Neural progenitor cell (in vitro differentiated cells): ENCODE data around the gene RAB23. TPM values are rescaled to one million over a fixed set of nuclear protein-coding genes. Genes with fewer than 3 reads are reported as not detected.

ENCODE experiments used
- DNase-seq: peaks from one replicate; pipeline ENCODE4 v3.0.0-alpha.2; 2016; ENCODE audit warnings: low spot score
- H2AFZ ChIP-seq: fragments of 200-600 bp; sonication (generic); replicated peaks from 2 replicates; pipeline ENCODE4 v1.6.1; 2016; ENCODE audit warnings: antibody characterized with exemption
- H3F3A ChIP-seq: fragments of 200-600 bp; sonication (generic); 2 replicates; pipeline ENCODE4 v1.6.1; 2016; ENCODE audit warnings: antibody characterized with exemption, low read depth
- H3K27ac ChIP-seq: fragments of 200-600 bp; sonication (generic); 2 replicates; pipeline ENCODE4 v1.5.1; 2016; ENCODE audit warnings: mild to moderate bottlenecking
- H3K27me3 ChIP-seq: fragments of 200-600 bp; sonication (generic); 2 replicates; pipeline ENCODE4 v1.6.1; 2016; ENCODE audit warnings: mild to moderate bottlenecking, moderate library complexity
- H3K36me3 ChIP-seq: fragments of 200-600 bp; sonication (generic); 2 replicates; pipeline ENCODE4 v1.5.1; 2016
- H3K4me1 ChIP-seq: fragments of 200-600 bp; sonication (generic); 2 replicates; pipeline ENCODE4 v1.6.1; 2016; ENCODE audit warnings: mixed run types
- H3K4me2 ChIP-seq: fragments of 200-600 bp; sonication (generic); 2 replicates; pipeline ENCODE4 v1.6.1; 2016
- H3K4me3 ChIP-seq: fragments of 200-600 bp; sonication (generic); 2 replicates; pipeline ENCODE4 v1.5.1; 2016
- H3K79me2 ChIP-seq: fragments of 200-600 bp; sonication (generic); 2 replicates; pipeline ENCODE4 v1.6.1; 2016; ENCODE audit warnings: low read depth
- H3K9ac ChIP-seq: fragments of 200-600 bp; sonication (generic); 2 replicates; pipeline ENCODE4 v1.6.1; 2016
- H3K9me3 ChIP-seq: fragments of 200-600 bp; sonication (generic); 2 replicates; pipeline ENCODE4 v1.5.1; 2016; ENCODE audit warnings: low read depth
- H4K20me1 ChIP-seq: fragments of 200-600 bp; sonication (generic); 2 replicates; pipeline ENCODE4 v1.6.1; 2016; ENCODE audit warnings: low read depth
- H3K27ac Mint-ChIP-seq: 3 replicates; pipeline ENCODE4 v1.8.0; 2021; ENCODE audit warnings: mixed read lengths
- H3K27me3 Mint-ChIP-seq: 2 replicates; pipeline ENCODE4 v1.8.0; 2022; ENCODE audit warnings: low read depth, mild to moderate bottlenecking, inconsistent platforms, moderate library complexity, mixed read lengths; ENCODE audit not compliant: insufficient read depth
- H3K36me3 Mint-ChIP-seq: 3 replicates; pipeline ENCODE4 v1.8.0; 2021; ENCODE audit warnings: mixed read lengths
- H3K4me1 Mint-ChIP-seq: 3 replicates; pipeline ENCODE4 v1.8.0; 2021; ENCODE audit warnings: mixed read lengths
- H3K4me3 Mint-ChIP-seq: 3 replicates; pipeline ENCODE4 v1.8.0; 2021; ENCODE audit warnings: mild to moderate bottlenecking, moderate library complexity, mixed read lengths
- H3K9me3 Mint-ChIP-seq: 3 replicates; pipeline ENCODE4 v1.8.0; 2020; ENCODE audit warnings: mixed read lengths
- EZH2 ChIP-seq: fragments of 200-600 bp; sonication (generic); IDR thresholded peaks from 2 replicates; pipeline ENCODE4 v1.6.1; 2017; ENCODE audit warnings: antibody characterized with exemption, mild to moderate bottlenecking, moderate library complexity
- EZH2phosphoT487 ChIP-seq: fragments of 200-600 bp; sonication (generic); IDR thresholded peaks from 2 replicates; pipeline ENCODE4 v1.6.1; 2017; ENCODE audit warnings: antibody characterized with exemption
- total RNA-seq: library from RNA; depleted of rRNA; stranded (reverse); fragments of >200 nt; gene quantifications from 2 replicates; pipeline ENCODE4 v1.2.3, GENCODE V29; 2015; ENCODE audit warnings: low replicate concordance
- TF ChIP-seq, protein P1 (sequence below): fragments of 200-600 bp; sonication (generic); IDR thresholded peaks from 2 replicates; pipeline ENCODE4 v1.5.1; 2017; ENCODE audit warnings: antibody characterized with exemption, mild to moderate bottlenecking

RAB23 gene
- total RNA-seq, 1 donor from 2014 or later = 43.7 TPM

GRCh38 chr6:57207141-57207540 lies 15.0 kb downstream of the RAB23 start:
- Histone ChIP-seq H3K79me2 (peaks cover 64% of the 10 kb centered on the region), H3K4me3 (no peak overlapping the region), H3K27me3 (no peaks in the 10 kb centered on the region), H2AFZ (no peak overlapping the region), H3K36me3 (no peaks in the 10 kb centered on the region), H3F3A (peaks cover 14% of the 10 kb centered on the region), H3K9me3 (no peaks in the 10 kb centered on the region), H4K20me1 (peaks cover 9% of the 10 kb centered on the region), H3K4me2 (no peak overlapping the region), H3K9ac (no peak overlapping the region), H3K27ac (no peak overlapping the region), H3K4me1 (peaks cover 5% of the 10 kb centered on the region)
- no peak for DNase-seq
- Mint-ChIP-seq H3K9me3 (no peaks in the 10 kb centered on the region), H3K4me3 (no peak overlapping the region), H3K4me1 (peaks cover 3% of the 10 kb centered on the region), H3K36me3 (peaks cover 18% of the 10 kb centered on the region), H3K27me3 (peaks cover 2% of the 10 kb centered on the region), H3K27ac (no peak overlapping the region)
- TF ChIP-seq EZH2phosphoT487 (no peak), EZH2 (no peak)
- TF ChIP-seq, protein P1, sequence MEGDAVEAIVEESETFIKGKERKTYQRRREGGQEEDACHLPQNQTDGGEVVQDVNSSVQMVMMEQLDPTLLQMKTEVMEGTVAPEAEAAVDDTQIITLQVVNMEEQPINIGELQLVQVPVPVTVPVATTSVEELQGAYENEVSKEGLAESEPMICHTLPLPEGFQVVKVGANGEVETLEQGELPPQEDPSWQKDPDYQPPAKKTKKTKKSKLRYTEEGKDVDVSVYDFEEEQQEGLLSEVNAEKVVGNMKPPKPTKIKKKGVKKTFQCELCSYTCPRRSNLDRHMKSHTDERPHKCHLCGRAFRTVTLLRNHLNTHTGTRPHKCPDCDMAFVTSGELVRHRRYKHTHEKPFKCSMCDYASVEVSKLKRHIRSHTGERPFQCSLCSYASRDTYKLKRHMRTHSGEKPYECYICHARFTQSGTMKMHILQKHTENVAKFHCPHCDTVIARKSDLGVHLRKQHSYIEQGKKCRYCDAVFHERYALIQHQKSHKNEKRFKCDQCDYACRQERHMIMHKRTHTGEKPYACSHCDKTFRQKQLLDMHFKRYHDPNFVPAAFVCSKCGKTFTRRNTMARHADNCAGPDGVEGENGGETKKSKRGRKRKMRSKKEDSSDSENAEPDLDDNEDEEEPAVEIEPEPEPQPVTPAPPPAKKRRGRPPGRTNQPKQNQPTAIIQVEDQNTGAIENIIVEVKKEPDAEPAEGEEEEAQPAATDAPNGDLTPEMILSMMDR = no peak

- Mint-ChIP-seq H3K36me3 (peaks cover 18% of the 10 kb centered on the region), H3K4me1 (peaks cover 4% of the 10 kb centered on the region), H3K4me3 (no peak overlapping the region), H3K27me3 (peaks cover 2% of the 10 kb centered on the region), H3K9me3 (no peaks in the 10 kb centered on the region), H3K27ac (no peak overlapping the region)
- Histone ChIP-seq H3F3A (peaks cover 14% of the 10 kb centered on the region), H3K4me2 (no peak overlapping the region), H3K27ac (no peak overlapping the region), H3K4me3 (no peak overlapping the region), H3K9ac (no peak overlapping the region), H2AFZ (no peak overlapping the region), H3K27me3 (no peaks in the 10 kb centered on the region), H3K79me2 (peaks cover 61% of the 10 kb centered on the region), H4K20me1 (peaks cover 18% of the 10 kb centered on the region), H3K4me1 (peaks cover 12% of the 10 kb centered on the region), H3K9me3 (no peaks in the 10 kb centered on the region), H3K36me3 (no peaks in the 10 kb centered on the region)
- TF ChIP-seq, protein P1 = no peak
- no peak for TF ChIP-seq EZH2
- no peak for TF ChIP-seq EZH2phosphoT487
- DNase-seq = no peak
Measured at GRCh38 chr6:57205550-57206328, 16.4 kb downstream of the RAB23 start.

DNA sequence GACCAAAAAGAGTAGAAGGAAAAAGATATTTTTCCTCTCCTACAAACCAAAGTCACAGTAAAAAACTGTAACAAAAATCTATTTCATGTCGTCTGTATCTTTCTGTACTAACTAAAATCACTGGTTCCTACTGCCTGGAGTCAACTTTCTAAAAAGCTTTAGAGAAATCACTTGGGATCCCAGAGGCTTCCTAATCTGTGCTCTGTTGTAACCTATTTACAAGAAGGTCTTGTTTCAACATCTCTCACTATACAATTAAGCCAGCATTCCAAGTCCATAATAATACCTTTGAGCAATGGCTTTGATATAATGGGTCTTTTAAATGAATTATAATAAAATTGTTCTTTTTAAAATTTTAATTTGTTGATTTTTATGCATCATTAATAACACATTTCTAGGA lies 20.4 kb downstream of the RAB23 start:
- H3K9me3 Mint-ChIP-seq = no peaks in the 10 kb centered on the region
- H3K27me3 Mint-ChIP-seq = peaks cover 2% of the 10 kb centered on the region
- Histone ChIP-seq H3K4me2 (peak overlapping the region; percentile 3), H3K4me1 (peaks cover 12% of the 10 kb centered on the region), H3K9ac (no peak overlapping the region), H3K27me3 (no peaks in the 10 kb centered on the region), H3K36me3 (no peaks in the 10 kb centered on the region), H3F3A (peaks cover 12% of the 10 kb centered on the region), H4K20me1 (peaks cover 18% of the 10 kb centered on the region), H3K4me3 (no peak overlapping the region), H3K27ac (no peak overlapping the region), H3K79me2 (peaks cover 36% of the 10 kb centered on the region), H3K9me3 (no peaks in the 10 kb centered on the region), H2AFZ (no peak overlapping the region)
- TF ChIP-seq EZH2phosphoT487 (no peak), EZH2 (no peak)
- TF ChIP-seq, protein P1 = no peak
- no peak overlapping the region for H3K27ac Mint-ChIP-seq
- peaks cover 4% of the 10 kb centered on the region for H3K4me1 Mint-ChIP-seq
- peaks cover 14% of the 10 kb centered on the region for H3K36me3 Mint-ChIP-seq
- no peak for DNase-seq
- H3K4me3 Mint-ChIP-seq = no peak overlapping the region
